Upper lobe of left lung (tissue), 6 donors: ENCODE measurements around the gene DDR1. TPM values are rescaled to one million over a fixed set of nuclear protein-coding genes. Genes with fewer than 3 reads are reported as not detected.
A peak's percentile ranks its signal among the peaks of the same experiment; 100 is the strongest.

Source experiments
- ATAC-seq, 2 donors: fragments of 200-7000 bp; cut with Tn5 transposase; one replicate each; pipeline ENCODE4 v1.9.1; 2022; ENCODE audit warnings: mild to moderate bottlenecking in 2 of 2, moderate library complexity in 2 of 2; ENCODE audit not compliant: low FRiP score in 2 of 2
- DNase-seq, 2 donors: peaks; one replicate each; pipeline ENCODE4 v3.0.0-alpha.2; 2019 to 2020
- H3K27ac ChIP-seq, 4 donors: fragments of 200-600 bp; sonication (generic); one replicate each; pipeline ENCODE4 v1.5.1; 2016 to 2019
- H3K27me3 ChIP-seq, 4 donors: fragments of 200-600 bp; sonication (generic); one replicate each; pipeline ENCODE4 v1.5.1; 2017 to 2019
- H3K36me3 ChIP-seq, 4 donors: fragments of 200-600 bp; sonication (generic); one replicate each; pipeline ENCODE4 v1.5.1; 2016 to 2019
- H3K4me1 ChIP-seq, 4 donors: fragments of 200-600 bp; sonication (generic); one replicate each; pipeline ENCODE4 v1.5.1; 2018 to 2019
- H3K4me3 ChIP-seq, 4 donors: fragments of 200-600 bp; sonication (generic); one replicate each; pipeline ENCODE4 v1.5.1; 2017 to 2019; ENCODE audit warnings: mild to moderate bottlenecking in 2 of 4, moderate library complexity in 1 of 4
- H3K9me3 ChIP-seq, 4 donors: fragments of 200-600 bp; sonication (generic); one replicate each; pipeline ENCODE4 v1.5.1; 2018 to 2019
- CTCF ChIP-seq, 6 experiments: fragments of 450-650 bp in 4 of 6; fragments of 200-600 bp in 2 of 6; sonication (generic) in 2 of 6; IDR thresholded peaks; one replicate each; pipeline ENCODE4 v1.5.1; 2016 to 2019; ENCODE audit warnings: antibody characterized with exemption in 6 of 6
- EP300 ChIP-seq, 4 donors: sonication (generic); formaldehyde crosslinking; IDR thresholded peaks; one replicate each; pipeline ENCODE4 v1.5.1; 2017; ENCODE audit warnings: antibody characterized with exemption in 4 of 4, control low read depth in 2 of 4
- POLR2A ChIP-seq, 4 donors: fragments of 450-650 bp; IDR thresholded peaks; one replicate each; pipeline ENCODE4 v1.5.1; 2016 to 2017; ENCODE audit warnings: antibody characterized with exemption in 4 of 4, mild to moderate bottlenecking in 2 of 4
- POLR2AphosphoS5 ChIP-seq, 2 donors: sonication (generic); formaldehyde crosslinking; IDR thresholded peaks; one replicate each; pipeline ENCODE4 v1.5.1; 2017; ENCODE audit warnings: antibody characterized with exemption in 2 of 2
- WGBS, 2 donors: methylation state at CpG; one replicate each; pipeline ENCODE4 v1.1.5; 2017 to 2018; 5-methylcytosine and 5-hydroxymethylcytosine counted together
- total RNA-seq, 6 donors: library from RNA; depleted of rRNA in 4 of 6; stranded (reverse); fragments of >200 nt in 4 of 6; gene quantifications; one replicate each; pipeline versions ENCODE4 v1.1.0 to v1.2.1, GENCODE V29; 2016 to 2021
- donor health status: DM: no; HTN: no; CAD: no; lungs with moderate emphysema.
- donor health status: DM: no; HTN: yes; CAD: no; lungs with severe emphysema.

DDR1 gene
- total RNA-seq, 6 donors from 2014 or later, result 75.4 to 147 (median 111) TPM

GRCh38 chr6:30891450-30891723 is 7.1 kb downstream of the DDR1 start:
- Histone ChIP-seq H3K27ac (no peak overlapping the region), H3K4me3 (no peak overlapping the region), H3K36me3 (peaks cover 3 to 63% (median 40%) of the 10 kb centered on the region in 4 donors), H3K27me3 (no peaks in the 10 kb centered on the region), H3K4me1 (peaks cover 0 to 7% (median 6%) of the 10 kb centered on the region in 4 donors), H3K9me3 (no peaks in the 10 kb centered on the region)
- no peak for TF ChIP-seq POLR2AphosphoS5 (IDR thresholded peaks at IDR 0.05)
- ATAC-seq, result no peak
- DNase-seq, result no peak
- WGBS, 2 donors, result 96 to 98% methylated on average over 4 of the region's 4 CpGs

GRCh38 chr6:30891816-30892538 is 7.7 kb downstream of the DDR1 start:
- no peak for ATAC-seq
- peaks cover 3 to 69% (median 45%) of the 10 kb centered on the region in 4 donors for H3K36me3 ChIP-seq
- no peak overlapping the region for H3K27ac ChIP-seq
- peaks cover 0 to under 1% (median under 1%) of the 10 kb centered on the region in 4 donors for H3K4me1 ChIP-seq
- H3K4me3 ChIP-seq, result no peak overlapping the region
- no peaks in the 10 kb centered on the region for H3K27me3 ChIP-seq
- TF ChIP-seq EP300 (IDR thresholded peaks at IDR 0.05), result no peak
- TF ChIP-seq CTCF (IDR thresholded peaks at IDR 0.05), result no peak
- no peak for TF ChIP-seq POLR2A (IDR thresholded peaks at IDR 0.05)
- no peak for TF ChIP-seq POLR2AphosphoS5 (IDR thresholded peaks at IDR 0.05)
- DNase-seq, result peak in 1 of 2 donors; percentile 46
- WGBS, 2 donors, result 76 to 97% methylated on average over 13 of the region's 21 CpGs
- H3K9me3 ChIP-seq, result no peaks in the 10 kb centered on the region

- peaks cover 3 to 80% (median 56%) of the 10 kb centered on the region in 4 donors for H3K36me3 ChIP-seq
Observed at GRCh38 chr6:30893001-30893591, 8.8 kb downstream of the DDR1 start.

GRCh38 chr6:30893666-30894065 is 9.3 kb downstream of the DDR1 start:
- TF ChIP-seq CTCF (IDR thresholded peaks at IDR 0.05) (no peak), EP300 (IDR thresholded peaks at IDR 0.05) (no peak), POLR2AphosphoS5 (IDR thresholded peaks at IDR 0.05) (no peak), POLR2A (IDR thresholded peaks at IDR 0.05) (no peak)
- Histone ChIP-seq H3K9me3 (no peaks in the 10 kb centered on the region), H3K36me3 (peaks cover 5 to 84% (median 59%) of the 10 kb centered on the region in 4 donors), H3K4me3 (no peak overlapping the region), H3K27ac (no peak overlapping the region), H3K27me3 (no peaks in the 10 kb centered on the region), H3K4me1 (no peaks in the 10 kb centered on the region)
- 92 to 98% methylated on average over 8 of the region's 8 CpGs for WGBS, 2 donors
- ATAC-seq (no peak), DNase-seq (no peak)

More at GRCh38 chr6:30893001-30893591, 8.8 kb downstream of the DDR1 start:
- no peaks in the 10 kb centered on the region for H3K9me3 ChIP-seq
- DNase-seq (peak in 1 of 2 donors; percentile 76), ATAC-seq (no peak)
- no peaks in the 10 kb centered on the region for H3K4me1 ChIP-seq
- H3K27ac ChIP-seq, result no peak overlapping the region
- no peaks in the 10 kb centered on the region for H3K27me3 ChIP-seq
- no peak overlapping the region for H3K4me3 ChIP-seq
- no peak for TF ChIP-seq POLR2AphosphoS5 (IDR thresholded peaks at IDR 0.05)
- no peak for TF ChIP-seq CTCF (IDR thresholded peaks at IDR 0.05)
- TF ChIP-seq POLR2A (IDR thresholded peaks at IDR 0.05), result no peak
- no peak for TF ChIP-seq EP300 (IDR thresholded peaks at IDR 0.05)
- WGBS, 2 donors, result 85 to 89% methylated on average over 5 to 12 of the region's 16 CpGs

GRCh38 chr6:30894381-30894780 is 10.1 kb downstream of the DDR1 start:
- Histone ChIP-seq H3K4me1 (no peaks in the 10 kb centered on the region), H3K27me3 (no peaks in the 10 kb centered on the region), H3K27ac (no peak overlapping the region), H3K4me3 (no peak overlapping the region), H3K9me3 (no peaks in the 10 kb centered on the region), H3K36me3 (peaks cover 5 to 89% (median 59%) of the 10 kb centered on the region in 4 donors)
- no peak for TF ChIP-seq EP300 (IDR thresholded peaks at IDR 0.05)
- no peak for TF ChIP-seq POLR2A (IDR thresholded peaks at IDR 0.05)
- no peak for TF ChIP-seq POLR2AphosphoS5 (IDR thresholded peaks at IDR 0.05)
- DNase-seq (peak in 1 of 2 donors; percentile 43), ATAC-seq (no peak)
- 83 to 90% methylated on average over 12 of the region's 12 CpGs for WGBS, 2 donors
